ENCODE measurements around the gene SLC27A6. TPM values are rescaled to one million over a fixed set of nuclear protein-coding genes. Genes with fewer than 3 reads are reported as not detected.

The SLC27A6 gene
- total RNA-seq, 6 donors from 2014 or later = 0.30 to 2.7 (median 0.40) TPM; not detected in 1

GRCh38 chr5:129041196-129041881 is 76.1 kb downstream of the SLC27A6 start:
- Histone ChIP-seq H3K4me3 (no peak overlapping the region), H3K36me3 (no peaks in the 10 kb centered on the region), H3K4me1 (no peaks in the 10 kb centered on the region), H3K9me3 (peaks cover 0 to 10% (median 2%) of the 10 kb centered on the region in 4 donors), H3K27ac (no peak overlapping the region), H3K27me3 (no peaks in the 10 kb centered on the region)
- 57 to 63% methylated on average over 4 of the region's 4 CpGs for WGBS, 2 donors
- TF ChIP-seq CTCF (IDR thresholded peaks at IDR 0.05) (no peak), EP300 (IDR thresholded peaks at IDR 0.05) (no peak)
- no peak for DNase-seq
- ATAC-seq (ENCODE audit: low FRiP score in 2 of 2) = no peak

GRCh38 chr5:129042306-129042705 is 77.0 kb downstream of the SLC27A6 start:
- DNase-seq (no peak), ATAC-seq (ENCODE audit: low FRiP score in 2 of 2) (no peak)
- WGBS, 2 donors = 84 to 92% methylated on average over 4 of the region's 4 CpGs
- Histone ChIP-seq H3K36me3 (no peaks in the 10 kb centered on the region), H3K27ac (no peak overlapping the region), H3K4me3 (no peak overlapping the region), H3K27me3 (no peaks in the 10 kb centered on the region), H3K9me3 (peaks cover 0 to 10% (median 2%) of the 10 kb centered on the region in 4 donors), H3K4me1 (no peaks in the 10 kb centered on the region)
- no peak for TF ChIP-seq POLR2AphosphoS5 (IDR thresholded peaks at IDR 0.05)
- no peak for TF ChIP-seq EP300 (IDR thresholded peaks at IDR 0.05)
- TF ChIP-seq POLR2A (IDR thresholded peaks at IDR 0.05) = no peak
- no peak for TF ChIP-seq CTCF (IDR thresholded peaks at IDR 0.05)

- ATAC-seq (ENCODE audit: low FRiP score in 2 of 2) (no peak), DNase-seq (no peak)
- Histone ChIP-seq H3K27me3 (no peaks in the 10 kb centered on the region), H3K36me3 (no peaks in the 10 kb centered on the region), H3K27ac (no peak overlapping the region), H3K4me1 (no peaks in the 10 kb centered on the region), H3K4me3 (no peak overlapping the region), H3K9me3 (peaks cover 0 to 10% (median 2%) of the 10 kb centered on the region in 4 donors)
- 36 to 80% methylated on average over 1 of the region's 1 CpG for WGBS, 2 donors
- TF ChIP-seq POLR2AphosphoS5 (IDR thresholded peaks at IDR 0.05) (no peak), EP300 (IDR thresholded peaks at IDR 0.05) (no peak), POLR2A (IDR thresholded peaks at IDR 0.05) (no peak), CTCF (IDR thresholded peaks at IDR 0.05) (no peak)
Measured at GRCh38 chr5:129043894-129044293, 78.6 kb downstream of the SLC27A6 start.

GRCh38 chr5:129046151-129046550 is 80.9 kb downstream of the SLC27A6 start:
- no peak for TF ChIP-seq EP300 (IDR thresholded peaks at IDR 0.05)
- no peak for TF ChIP-seq CTCF (IDR thresholded peaks at IDR 0.05)
- TF ChIP-seq POLR2AphosphoS5 (IDR thresholded peaks at IDR 0.05) = no peak
- no peak for TF ChIP-seq POLR2A (IDR thresholded peaks at IDR 0.05)

GRCh38 chr5:129048509-129048908 is 83.2 kb downstream of the SLC27A6 start:
- Histone ChIP-seq H3K27me3 (no peaks in the 10 kb centered on the region), H3K9me3 (peaks cover 0 to 10% (median 2%) of the 10 kb centered on the region in 4 donors), H3K4me3 (no peak overlapping the region), H3K4me1 (no peaks in the 10 kb centered on the region), H3K27ac (no peak overlapping the region), H3K36me3 (no peaks in the 10 kb centered on the region)
- DNase-seq (no peak), ATAC-seq (ENCODE audit: low FRiP score in 2 of 2) (no peak)
- no peak for TF ChIP-seq EP300 (IDR thresholded peaks at IDR 0.05)
- no peak for TF ChIP-seq POLR2A (IDR thresholded peaks at IDR 0.05)
- no peak for TF ChIP-seq CTCF (IDR thresholded peaks at IDR 0.05)
- TF ChIP-seq POLR2AphosphoS5 (IDR thresholded peaks at IDR 0.05) = no peak
- 35 to 62% methylated on average over 2 of the region's 2 CpGs for WGBS, 2 donors

More at GRCh38 chr5:129046151-129046550, 80.9 kb downstream of the SLC27A6 start:
- Histone ChIP-seq H3K4me1 (no peaks in the 10 kb centered on the region), H3K36me3 (no peaks in the 10 kb centered on the region), H3K9me3 (peaks cover 0 to 10% (median 2%) of the 10 kb centered on the region in 4 donors), H3K4me3 (no peak overlapping the region), H3K27me3 (no peaks in the 10 kb centered on the region), H3K27ac (no peak overlapping the region)
- ATAC-seq (ENCODE audit: low FRiP score in 2 of 2) (no peak), DNase-seq (no peak)

All from upper lobe of left lung (tissue), 6 donors.